Measurements from ENCODE around the gene ATP8A1.

DNA sequence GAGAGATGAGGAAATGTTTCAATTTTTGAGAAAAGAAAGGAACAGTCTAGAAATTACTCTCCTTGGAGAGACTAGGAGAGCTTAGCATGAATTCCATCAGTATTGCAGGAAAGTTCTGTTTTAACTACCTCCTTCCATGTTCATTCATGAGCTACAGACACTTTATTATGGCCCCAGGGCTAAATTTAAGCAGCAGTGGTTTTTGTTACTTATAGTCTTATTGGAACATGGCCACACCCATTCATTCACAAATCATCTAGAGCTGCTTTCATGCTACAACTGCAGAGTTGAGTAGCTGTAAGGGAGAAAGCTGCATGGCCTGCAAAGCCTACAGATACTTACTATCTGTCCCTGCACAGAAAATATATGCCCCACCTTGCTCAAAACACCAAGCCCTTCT lies 178.0 kb downstream of the ATP8A1 start:
- TF ChIP-seq, protein P1, sequence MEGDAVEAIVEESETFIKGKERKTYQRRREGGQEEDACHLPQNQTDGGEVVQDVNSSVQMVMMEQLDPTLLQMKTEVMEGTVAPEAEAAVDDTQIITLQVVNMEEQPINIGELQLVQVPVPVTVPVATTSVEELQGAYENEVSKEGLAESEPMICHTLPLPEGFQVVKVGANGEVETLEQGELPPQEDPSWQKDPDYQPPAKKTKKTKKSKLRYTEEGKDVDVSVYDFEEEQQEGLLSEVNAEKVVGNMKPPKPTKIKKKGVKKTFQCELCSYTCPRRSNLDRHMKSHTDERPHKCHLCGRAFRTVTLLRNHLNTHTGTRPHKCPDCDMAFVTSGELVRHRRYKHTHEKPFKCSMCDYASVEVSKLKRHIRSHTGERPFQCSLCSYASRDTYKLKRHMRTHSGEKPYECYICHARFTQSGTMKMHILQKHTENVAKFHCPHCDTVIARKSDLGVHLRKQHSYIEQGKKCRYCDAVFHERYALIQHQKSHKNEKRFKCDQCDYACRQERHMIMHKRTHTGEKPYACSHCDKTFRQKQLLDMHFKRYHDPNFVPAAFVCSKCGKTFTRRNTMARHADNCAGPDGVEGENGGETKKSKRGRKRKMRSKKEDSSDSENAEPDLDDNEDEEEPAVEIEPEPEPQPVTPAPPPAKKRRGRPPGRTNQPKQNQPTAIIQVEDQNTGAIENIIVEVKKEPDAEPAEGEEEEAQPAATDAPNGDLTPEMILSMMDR (IDR thresholded peaks at IDR 0.05; ENCODE audit: low read depth, low read length) = no peak
- TF ChIP-seq EZH2phosphoT487 (IDR thresholded peaks at IDR 0.05; ENCODE audit: low read depth) = no peak

All from OCI-LY3 (cell line).